HG03060 (cell line): ENCODE results near the gene DOCK10.

ENCODE experiments used
- ATAC-seq: cut with Tn5 transposase; IDR thresholded peaks from one replicate; pipeline ENCODE4 v1.9.1; 2021; ENCODE audit warnings: low read depth, moderate number of reproducible peaks; ENCODE audit not compliant: unreplicated experiment

DOCK10 gene

GRCh38 chr2:225042800-225043167 lies 516 bp upstream of the DOCK10 start:
- no peak for ATAC-seq

GRCh38 chr2:225041207-225041850 lies 939 bp downstream of the DOCK10 start:
- peak; percentile 45 for ATAC-seq

GRCh38 chr2:225040856-225041206 lies 1.4 kb downstream of the DOCK10 start:
- peak; percentile 15 for ATAC-seq

GRCh38 chr2:225040142-225040541 lies 2.1 kb downstream of the DOCK10 start:
- no peak for ATAC-seq

- ATAC-seq = no peak
Measured at GRCh38 chr2:225038231-225038523, 4.1 kb downstream of the DOCK10 start.

GRCh38 chr2:225037415-225038230 lies 4.6 kb downstream of the DOCK10 start:
- no peak for ATAC-seq

- no peak for ATAC-seq
Measured at GRCh38 chr2:225036431-225036830, 5.8 kb downstream of the DOCK10 start.

- no peak for ATAC-seq
Measured at GRCh38 chr2:225033440-225034318, 8.6 kb downstream of the DOCK10 start.

GRCh38 chr2:225032246-225032645 lies 10.0 kb downstream of the DOCK10 start:
- no peak for ATAC-seq

- no peak for ATAC-seq
Measured at GRCh38 chr2:225031599-225031998, 10.7 kb downstream of the DOCK10 start.

- no peak for ATAC-seq
Measured at GRCh38 chr2:225030893-225031292, 11.4 kb downstream of the DOCK10 start.

GRCh38 chr2:225030203-225030602 lies 12.1 kb downstream of the DOCK10 start:
- ATAC-seq = no peak

GRCh38 chr2:225028572-225028971 lies 13.7 kb downstream of the DOCK10 start:
- ATAC-seq = no peak

GRCh38 chr2:225027061-225027762 lies 15.1 kb downstream of the DOCK10 start:
- no peak for ATAC-seq

GRCh38 chr2:225025917-225026571 lies 16.2 kb downstream of the DOCK10 start:
- no peak for ATAC-seq

GRCh38 chr2:225022188-225022587 lies 20.1 kb downstream of the DOCK10 start:
- ATAC-seq = no peak

GRCh38 chr2:225020168-225020849 lies 22.0 kb downstream of the DOCK10 start:
- ATAC-seq = no peak

- ATAC-seq = no peak
Measured at GRCh38 chr2:225019105-225019504, 23.2 kb downstream of the DOCK10 start.

GRCh38 chr2:225017713-225018112 lies 24.6 kb downstream of the DOCK10 start:
- ATAC-seq = no peak
